Endometrium (tissue), 2 donors: Measurements from ENCODE around the gene LAMTOR4.
"Not testable (repeated sequence)": the region's sequence is repeated elsewhere in the genome, so short reads cannot be mapped to it uniquely, and the experiment has no call there.

Experiments
- FAIRE-seq: peaks from 2 replicates; lab custom pipeline; 2012; peaks lifted over from hg19 to GRCh38; lab: Jason Lieb, UNC
- donor health status: control.
- donor health status: control.

LAMTOR4 gene

DNA sequence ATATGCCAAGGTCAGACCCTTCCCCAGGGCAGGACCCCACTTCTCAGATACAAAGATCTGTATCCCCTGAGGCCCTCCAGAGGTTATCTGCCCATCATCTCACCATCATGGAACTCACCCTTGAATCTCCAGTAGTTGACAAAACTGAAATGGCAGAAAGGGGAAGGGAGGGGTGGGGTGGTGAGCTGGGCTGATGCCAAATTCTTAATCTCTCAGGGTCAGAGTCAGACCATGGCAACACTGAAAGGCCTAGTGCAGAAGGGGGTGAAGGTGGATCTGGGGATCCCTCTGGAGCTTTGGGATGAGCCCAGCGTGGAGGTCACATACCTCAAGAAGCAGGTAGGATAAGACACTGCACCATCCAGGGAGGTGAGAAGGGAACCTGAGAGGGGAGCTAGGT, 26.1 kb upstream of the LAMTOR4 start:
- FAIRE-seq, result no peak

DNA sequence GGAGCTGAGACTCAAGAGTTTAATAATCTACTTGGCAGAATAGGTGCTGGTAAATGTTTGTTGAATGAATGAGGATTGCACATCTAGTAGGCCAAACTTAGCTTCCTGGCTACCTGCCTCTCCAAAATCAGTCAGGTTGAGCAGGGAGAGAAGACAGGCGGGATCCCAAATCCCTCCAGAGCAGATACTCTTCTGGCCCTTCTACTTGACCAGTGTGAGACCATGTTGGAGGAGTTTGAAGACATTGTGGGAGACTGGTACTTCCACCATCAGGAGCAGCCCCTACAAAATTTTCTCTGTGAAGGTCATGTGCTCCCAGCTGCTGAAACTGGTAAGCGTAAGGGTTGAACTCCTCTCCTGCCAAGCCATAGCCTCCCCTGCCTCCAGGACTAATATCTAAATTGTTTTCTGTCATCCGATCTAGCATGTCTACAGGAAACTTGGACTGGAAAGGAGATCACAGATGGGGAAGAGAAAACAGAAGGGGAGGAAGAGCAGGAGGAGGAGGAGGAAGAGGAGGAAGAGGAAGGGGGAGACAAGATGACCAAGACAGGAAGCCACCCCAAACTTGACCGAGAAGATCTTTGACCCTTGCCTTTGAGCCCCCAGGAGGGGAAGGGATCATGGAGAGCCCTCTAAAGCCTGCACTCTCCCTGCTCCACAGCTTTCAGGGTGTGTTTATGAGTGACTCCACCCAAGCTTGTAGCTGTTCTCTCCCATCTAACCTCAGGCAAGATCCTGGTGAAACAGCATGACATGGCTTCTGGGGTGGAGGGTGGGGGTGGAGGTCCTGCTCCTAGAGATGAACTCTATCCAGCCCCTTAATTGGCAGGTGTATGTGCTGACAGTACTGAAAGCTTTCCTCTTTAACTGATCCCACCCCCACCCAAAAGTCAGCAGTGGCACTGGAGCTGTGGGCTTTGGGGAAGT, 24.2 kb upstream of the LAMTOR4 start:
- no peak for FAIRE-seq

DNA sequence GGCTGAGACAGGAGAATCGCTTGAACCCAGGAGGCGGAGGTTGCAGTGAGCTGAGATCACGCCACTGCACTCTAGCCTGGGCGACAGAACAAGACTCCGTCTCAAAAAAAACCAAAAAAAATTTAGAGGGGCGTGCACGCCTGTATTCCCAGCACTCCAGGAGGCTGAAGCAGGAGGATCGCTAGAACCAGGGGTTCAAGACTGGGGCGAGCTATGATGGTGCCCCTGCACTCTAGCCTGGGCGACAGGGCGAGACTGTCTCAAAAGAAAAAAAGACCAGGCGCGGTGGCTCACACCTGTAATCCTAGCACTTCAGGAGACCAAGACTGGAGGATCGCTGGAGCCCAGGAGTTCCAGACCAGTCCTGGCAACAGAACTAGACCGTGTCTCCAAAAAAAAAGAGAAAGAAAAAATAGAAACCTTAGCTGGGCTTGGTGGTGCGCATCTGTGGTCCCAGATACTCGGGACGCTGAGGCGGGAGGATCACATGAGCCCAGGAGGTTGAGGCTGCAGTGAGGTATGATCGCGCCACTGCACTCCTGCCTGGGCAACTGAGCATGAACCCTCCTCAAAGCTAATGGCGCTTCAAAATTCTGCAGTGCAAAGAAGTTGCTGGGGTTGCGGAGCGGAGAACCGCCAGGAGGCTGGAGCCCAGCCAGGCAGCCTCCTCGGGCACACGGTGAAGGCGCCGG, 22.3 kb upstream of the LAMTOR4 start:
- FAIRE-seq, result no peak

DNA sequence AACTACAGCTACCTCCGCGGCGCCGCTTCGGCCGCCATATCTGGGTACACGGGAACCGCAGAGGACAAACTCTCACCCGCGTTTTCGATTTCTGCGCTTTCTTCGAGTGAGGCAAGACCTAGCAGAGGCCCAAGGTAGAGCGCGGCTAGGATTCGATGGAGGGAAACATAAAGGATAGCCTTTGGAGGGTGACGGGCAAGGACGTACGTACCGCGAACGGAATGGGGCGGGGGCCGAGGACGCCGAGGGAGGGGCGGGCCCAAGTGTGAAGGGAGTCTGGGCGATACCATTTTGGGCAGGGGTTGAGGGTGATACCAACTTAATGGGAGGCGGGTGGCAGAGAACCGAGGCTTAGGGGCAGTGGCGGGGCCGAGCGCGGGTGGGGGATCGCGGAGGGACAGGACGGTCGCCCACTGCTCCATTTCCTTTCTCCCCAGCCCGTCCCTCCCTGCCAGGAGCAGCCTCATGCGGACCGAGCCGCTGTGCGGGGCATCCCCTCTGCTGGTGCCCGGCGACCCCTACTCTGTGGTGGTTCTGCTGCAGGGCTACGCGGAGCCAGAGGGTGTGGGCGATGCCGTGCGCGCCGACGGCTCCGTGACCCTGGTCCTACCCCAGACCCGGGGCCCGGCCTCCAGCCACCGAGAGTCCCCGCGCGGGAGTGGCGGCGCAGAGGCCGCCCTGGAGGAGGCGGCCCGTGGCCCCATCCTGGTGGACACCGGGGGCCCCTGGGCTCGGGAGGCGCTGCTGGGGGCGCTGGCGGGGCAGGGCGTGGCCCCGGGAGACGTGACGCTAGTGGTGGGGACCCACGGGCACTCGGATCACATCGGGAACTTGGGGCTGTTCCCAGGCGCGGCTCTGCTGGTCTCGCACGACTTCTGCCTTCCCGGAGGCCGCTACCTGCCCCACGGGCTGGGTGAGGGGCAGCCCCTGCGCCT, 21.5 kb upstream of the LAMTOR4 start, which contains the start of gene MBLAC1:
Gene MBLAC1 (plus strand): TSS at position 37 of the 935 bp plus-strand sequence. CDS start 429 bp downstream, at position 466.
- FAIRE-seq, result no peak

DNA sequence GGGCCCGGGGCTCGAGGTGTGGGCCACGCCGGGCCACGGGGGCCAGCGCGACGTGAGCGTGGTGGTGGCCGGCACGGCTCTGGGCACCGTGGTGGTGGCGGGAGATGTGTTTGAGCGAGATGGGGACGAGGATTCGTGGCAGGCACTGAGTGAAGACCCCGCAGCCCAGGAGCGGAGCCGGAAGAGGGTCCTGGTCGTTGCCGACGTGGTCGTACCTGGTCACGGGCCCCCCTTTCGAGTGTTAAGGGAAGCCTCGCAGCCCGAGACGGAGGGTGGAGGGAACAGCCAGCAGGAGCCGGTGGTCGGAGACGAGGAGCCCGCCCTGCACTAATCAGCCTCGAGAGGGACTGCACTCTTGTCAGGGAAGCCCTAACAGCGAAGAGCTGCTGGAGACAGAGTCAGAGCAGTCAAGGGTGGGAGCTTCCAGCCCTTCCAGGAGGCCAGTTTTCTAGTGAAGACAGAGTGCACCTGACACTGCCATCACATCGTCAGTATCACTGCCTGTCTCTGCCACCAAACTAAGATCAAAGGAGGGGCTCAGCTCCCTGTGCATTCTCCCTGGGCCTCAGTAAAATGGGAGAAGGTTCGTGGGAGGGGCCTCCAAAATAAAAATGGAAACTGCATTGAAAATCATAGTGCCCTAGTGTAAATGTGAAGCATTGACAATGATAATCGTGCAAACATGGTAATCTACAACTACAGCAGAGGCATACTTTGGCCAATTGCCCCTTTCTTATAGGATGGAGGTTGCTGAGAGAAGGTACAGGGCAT, 20.7 kb upstream of the LAMTOR4 start:
- no peak for FAIRE-seq

DNA sequence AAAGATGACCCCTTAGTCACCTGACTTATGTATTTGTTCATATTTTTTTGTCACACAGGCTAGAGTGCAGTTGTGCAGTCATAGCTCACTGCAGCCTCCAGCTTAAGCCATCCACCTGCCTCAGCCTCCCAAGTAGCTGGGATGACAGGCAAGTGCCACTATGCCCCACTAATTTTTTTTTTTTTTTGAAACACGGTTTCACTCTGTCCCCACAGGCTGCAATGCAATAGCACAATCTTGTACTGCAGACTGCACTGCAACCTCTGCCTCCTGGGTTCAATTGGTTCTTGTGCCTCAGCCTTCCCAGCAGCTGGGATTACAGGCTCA, 20.1 kb upstream of the LAMTOR4 start:
- FAIRE-seq, result no peak

DNA sequence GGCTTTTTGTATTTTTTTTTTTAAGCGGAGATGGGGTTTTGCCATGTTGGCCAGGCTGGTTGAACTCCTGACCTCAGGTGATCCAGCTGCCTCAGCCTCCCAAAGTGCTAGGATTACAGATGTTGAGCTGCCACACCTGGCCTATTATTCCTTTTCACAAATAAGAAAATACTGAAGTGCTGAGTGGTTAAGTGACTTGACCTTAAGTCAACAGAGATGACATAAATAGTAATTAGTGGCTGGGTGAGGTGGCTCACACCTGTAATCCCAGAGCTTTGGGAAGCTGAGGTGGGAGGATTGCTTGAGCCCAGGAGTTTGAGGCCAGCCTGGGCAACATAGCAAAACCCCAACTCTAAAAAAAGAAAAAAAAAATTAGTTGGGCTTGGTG, 18.5 kb upstream of the LAMTOR4 start:
- FAIRE-seq, result not testable (repeated sequence)

DNA sequence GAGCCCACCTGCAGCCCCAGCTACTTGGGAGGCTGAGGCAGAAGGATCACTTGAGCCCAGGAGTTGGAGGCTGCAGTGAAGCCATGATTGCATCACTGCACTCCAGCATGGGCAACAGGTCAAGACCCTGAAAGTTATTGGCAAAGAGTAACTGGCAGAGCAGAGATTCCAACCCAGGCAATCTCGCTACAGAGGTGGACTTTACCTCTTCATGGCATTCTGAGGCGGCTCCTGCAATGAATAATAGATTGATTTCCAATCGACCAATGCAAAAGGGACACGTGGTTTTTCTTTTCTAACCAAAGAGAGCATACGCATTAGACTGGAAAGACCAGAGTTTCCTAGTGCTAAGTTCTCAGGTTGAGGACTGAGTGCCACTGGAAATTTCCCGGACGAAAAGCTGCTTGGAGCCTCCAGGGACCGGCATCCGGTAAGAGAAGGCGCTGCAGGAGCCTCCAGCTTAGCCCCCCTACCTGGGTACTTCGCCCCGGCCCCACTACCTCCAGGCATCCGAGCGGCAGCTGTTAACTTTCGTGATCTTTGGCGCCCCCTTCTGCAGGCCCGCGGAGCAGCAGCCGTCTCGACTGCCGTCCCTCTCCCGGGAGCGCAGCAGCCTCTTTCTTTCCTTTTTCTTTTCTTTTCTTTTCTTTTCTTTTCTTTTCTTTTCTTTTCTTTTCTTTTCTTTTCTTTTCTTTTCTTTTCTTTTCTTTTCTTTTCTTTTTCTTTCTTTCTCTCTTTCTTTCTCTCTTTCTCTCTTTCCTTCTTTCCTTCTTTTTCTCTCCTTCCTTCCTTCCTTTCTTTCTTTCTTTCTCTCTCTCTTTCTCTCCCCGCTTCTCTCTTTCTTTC, 17.9 kb upstream of the LAMTOR4 start:
- FAIRE-seq, result no peak

DNA sequence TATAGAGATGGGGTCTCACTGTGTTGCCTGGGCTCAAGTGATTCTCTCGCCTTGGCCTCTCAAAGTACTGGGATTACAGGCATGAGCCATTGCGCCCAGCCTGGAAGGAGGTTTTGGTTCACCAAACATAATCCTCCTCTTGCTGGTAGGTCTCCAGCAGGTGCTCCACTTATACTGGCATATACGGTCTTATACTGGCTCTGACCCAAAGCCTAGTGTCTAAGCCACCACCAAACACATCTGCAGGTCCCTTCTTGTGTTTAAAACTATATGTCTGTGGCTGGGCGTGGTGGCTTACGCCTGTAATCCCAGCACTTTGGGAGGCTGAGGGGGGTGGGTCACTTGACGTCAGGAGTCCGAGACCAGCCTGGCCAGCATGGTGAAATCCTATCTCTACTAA, 16.6 kb upstream of the LAMTOR4 start:
- FAIRE-seq, result no peak

DNA sequence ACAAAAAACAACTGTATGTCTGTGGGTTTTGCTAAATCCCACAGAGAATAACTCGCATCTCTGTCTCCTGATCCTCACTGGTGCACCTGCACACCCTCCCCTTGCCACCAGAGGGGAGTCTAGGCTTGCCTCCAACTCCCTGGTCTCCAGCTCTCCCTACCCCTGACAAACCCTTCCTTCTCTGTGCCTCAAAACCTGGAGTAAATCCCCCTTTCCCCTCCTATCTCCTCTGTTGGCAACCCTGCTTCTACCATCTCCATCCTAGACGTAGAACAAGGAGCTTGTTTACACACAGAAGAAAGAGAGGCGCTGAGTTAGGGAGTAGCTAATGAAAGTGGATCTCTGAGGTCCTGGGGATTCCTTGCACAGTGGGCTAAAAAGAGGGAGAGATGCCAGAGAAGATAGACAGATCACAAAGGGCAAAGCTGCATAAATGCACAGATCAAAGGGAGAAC, 16.0 kb upstream of the LAMTOR4 start:
- no peak for FAIRE-seq

DNA sequence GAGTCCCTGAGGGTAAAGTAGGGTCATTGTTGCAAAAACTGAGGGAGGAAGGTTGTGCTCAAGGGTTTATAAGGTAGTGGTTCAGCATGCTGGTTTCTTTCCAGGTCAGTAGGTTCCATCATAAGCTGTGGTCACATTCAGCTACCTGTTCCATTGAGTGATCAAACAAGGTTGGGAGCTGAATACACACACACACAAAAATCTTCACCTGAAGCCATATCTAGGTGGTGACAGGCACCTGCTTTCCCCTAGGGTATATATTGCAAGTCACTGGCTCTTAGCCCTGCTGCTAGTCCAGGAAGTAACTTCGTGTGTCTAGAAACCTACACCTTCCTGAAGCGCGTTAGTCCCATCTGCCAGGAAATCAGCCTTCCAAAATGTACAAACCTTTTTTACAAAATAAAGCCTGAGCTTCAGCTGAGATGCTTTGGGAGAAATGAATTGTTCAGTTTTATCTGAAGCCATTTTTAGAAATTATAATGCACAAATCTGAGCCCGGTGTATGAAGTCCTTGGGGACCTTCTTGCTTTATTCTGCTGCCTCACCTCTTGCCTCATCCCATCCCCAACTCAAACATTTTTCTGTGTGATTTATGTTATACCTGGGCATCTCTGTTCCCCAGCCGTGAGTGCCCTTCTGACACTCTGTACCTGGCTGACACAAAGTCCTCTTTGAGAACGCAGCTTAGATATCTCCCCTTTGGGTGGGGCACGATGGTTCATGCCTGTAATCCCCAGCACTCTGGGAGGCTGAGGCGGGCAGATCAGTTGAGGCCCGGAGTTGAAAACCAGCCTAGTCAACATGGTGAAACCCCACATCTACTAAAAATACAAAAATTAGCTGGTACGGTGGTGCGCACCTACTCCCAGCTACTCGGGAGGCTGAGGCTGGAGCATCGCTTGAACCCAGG, 10.6 kb upstream of the LAMTOR4 start:
- no peak for FAIRE-seq

DNA sequence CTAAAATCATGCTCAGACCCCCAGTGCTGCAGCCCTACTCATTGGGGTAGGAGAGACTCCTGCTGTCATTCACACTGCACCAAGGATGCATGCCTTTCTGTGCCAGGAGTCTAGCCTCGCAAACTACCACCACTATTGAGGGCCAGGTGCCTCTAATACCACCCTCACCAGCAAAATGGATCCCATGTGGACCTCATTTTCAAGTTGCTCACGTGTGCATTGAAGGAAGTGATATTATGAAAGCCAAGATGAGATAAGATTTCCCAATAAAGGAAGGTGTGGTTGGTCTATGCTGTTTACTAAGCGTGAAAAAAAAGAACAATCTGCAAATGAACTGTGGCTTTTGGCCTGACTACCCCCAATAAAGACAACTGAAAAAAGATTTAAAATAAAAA, 7.2 kb upstream of the LAMTOR4 start:
- no peak for FAIRE-seq

DNA sequence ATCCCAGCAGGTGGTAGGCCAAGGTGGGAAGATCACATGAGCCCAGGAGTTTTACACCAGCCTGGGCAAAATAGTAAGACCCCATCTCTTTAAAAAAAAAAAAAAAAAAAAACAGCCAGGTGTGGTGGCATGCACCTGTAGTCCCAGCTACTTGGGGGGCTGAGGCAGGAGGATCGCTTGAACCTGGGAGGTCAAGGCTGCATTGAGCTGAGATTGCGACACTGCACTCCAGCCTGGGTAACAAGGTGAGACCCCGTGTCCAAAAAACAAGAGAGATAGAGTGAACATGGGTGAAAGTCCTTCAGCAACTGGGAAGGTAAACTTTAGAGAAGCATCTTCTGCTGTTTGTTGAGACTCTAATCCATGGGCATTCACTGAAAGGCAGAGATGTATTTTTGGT, 6.3 kb upstream of the LAMTOR4 start:
- no peak for FAIRE-seq

DNA sequence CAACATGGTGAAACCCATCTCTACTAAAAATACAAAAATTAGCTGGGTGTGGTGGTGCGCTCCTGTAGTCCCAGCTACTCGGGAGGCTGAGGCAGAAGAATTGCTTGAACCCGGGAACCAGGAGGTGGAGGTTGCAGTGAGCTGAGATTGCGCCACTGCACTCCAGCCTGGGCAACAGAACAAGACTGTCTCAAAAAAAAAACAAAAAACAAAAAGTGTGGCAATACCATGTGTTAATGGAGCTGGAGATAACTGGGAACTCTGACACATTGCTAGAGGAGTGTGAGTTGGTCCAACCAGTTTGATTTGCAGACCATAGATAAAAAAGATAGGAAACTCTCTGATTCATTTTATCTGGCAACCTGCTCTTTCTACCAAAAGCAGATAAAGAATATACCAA, 2.4 kb upstream of the LAMTOR4 start:
- FAIRE-seq, result not testable (repeated sequence)

DNA sequence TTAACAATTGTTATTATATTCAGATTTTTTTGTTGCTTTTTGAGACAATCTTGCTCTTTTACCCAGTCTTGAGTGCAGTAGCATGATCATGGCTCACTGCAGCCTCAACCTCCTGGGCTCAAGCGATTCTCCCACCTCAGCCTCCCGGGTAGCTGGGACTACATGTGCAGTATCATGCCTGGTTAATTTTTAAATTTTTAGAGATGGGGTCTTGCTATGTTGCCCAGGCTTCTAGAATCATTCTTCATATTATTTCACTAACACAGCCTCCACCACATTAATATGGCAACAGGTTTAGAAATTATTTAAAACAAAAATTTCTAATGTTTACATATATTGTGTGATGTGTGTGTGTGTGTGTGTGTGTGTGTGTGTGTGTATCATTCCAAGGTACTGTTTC, 1.4 kb upstream of the LAMTOR4 start:
- no peak for FAIRE-seq

DNA sequence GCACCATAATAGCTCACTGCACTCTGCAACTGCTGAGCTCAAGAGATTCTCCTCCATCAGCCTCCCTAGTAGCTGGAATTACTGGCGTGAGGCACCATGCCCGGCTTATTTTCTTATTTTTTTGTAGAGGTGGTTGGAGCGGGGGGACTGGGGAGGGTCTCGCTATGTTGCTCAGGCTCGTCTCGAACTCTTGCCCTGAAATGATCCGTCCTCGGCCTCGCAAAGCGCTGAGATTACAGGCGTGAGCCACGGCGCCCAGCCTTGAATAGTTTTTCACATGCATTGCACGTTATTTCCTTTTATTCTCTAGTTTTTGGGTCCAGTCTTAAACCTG, 526 bp upstream of the LAMTOR4 start:
- no peak for FAIRE-seq

DNA sequence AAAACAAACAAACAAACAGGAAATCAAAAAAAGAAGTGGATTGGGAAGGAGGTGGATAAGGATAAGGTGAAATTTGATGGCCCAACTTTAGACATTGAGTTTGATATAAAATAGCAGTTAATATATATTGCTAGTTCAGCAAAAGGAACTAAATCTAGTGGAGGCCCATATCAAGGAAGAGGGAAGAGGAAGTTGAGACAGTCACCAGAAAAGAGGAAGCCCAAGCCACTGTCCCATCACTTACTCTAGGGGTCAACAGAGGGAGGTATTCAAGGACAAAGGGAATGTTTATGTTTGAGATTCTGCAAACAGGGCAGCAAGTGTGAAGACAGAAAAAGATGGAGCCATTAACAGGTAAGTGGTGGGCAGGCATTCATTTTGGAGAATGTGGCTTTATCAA, 3.7 kb downstream of the LAMTOR4 start:
- FAIRE-seq, result no peak

DNA sequence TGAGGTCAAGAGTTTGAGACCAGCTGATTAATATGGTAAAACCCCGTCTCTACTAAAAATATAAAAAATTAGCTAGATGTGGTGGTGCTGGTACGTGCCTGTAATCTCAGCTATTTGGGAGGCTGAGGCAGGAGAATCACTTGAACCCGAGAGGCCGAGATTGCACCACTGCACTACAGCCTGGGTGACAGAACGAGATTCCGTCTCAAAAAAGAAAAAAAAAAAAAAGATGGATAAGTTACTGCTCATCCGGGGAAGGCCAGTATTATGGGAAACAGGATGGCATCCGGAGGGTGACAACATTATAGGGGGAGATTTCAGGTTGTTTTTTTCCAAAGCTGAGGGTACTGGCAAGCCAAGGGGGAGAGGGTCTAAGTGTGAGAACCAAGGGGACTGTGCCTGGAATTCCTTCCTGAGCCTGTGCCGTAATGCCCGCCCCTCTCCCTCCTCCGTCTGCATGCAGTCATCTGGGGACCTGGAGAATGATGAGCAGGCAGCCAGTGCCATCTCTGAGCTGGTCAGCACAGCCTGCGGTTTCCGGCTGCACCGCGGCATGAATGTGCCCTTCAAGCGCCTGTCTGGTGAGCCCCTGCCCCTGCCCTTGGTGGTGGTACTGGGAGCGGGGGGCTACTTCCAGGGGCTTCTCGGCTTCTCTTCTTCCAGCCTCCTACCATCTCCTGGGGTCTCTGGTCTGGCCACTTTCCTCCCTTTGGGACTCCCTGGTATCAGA, 4.4 kb downstream of the LAMTOR4 start:
- FAIRE-seq, result no peak
